ENCODE measurements around the gene EIF5A. TPM values are rescaled to one million over a fixed set of nuclear protein-coding genes. Genes with fewer than 3 reads are reported as not detected.
A peak's percentile ranks its signal among the peaks of the same experiment; 100 is the strongest.

Gene EIF5A
- total and polyA plus RNA-seq, 4 donors, result 198 to 280 (median 228) TPM

DNA sequence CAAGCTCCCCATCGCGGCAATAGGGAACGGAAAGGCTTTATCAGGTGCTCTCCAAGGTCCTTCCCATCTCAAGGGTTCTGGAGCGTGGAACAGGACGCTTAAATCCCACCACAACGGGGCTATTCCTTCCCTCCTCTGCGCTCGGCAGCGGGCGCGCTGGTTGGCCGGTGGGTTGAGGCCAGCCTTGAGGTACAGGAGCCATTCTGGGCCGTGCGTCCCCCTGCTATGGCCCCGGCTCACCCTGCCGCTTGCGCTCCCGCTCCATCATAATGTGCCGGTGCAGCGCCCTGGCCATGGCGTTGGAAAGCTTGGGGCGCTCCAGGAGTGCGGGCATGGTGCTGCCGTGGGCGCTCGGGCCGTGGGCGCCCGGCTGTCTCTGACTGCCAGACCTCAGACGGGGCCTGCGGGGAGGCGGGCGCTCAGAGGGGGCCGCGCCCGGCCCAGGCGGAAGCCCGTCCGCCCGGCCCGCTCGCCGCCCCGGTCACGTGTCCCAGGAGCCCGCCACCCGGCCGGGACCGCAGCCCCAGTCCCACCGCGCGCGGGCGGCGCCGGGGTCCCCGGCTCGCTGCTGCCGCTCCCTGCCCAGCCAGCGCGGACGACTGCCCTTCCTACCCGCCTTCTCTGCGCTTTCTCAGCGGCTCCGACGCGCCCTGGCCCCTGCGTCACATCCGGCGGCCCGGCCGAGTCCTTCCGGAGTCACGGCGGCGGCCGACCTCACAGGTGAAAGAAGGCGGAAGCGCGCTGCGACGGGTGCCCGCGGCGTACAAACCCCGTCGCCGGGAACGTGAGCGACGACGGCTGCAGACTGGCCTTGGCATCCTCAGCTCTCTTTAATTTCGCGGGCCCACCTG lies 7.5 kb downstream of the EIF5A start, which contains the start of gene GPS2:
Gene GPS2, minus strand, starts transcription at position 642 of the 851 bp plus-strand sequence. Its CDS starts 308 bp downstream, at position 334.
- WGBS, 2 donors, result 0% methylated on average over 93 to 95 of the region's 95 CpGs
- no peaks in the 10 kb centered on the region for H3K9me3 ChIP-seq (ENCODE audit: control insufficient read depth, low read length)
- DNase-seq (peak; percentile 95 to 98), ATAC-seq (ENCODE audit: low FRiP score) (peak; percentile 90)
- no peaks in the 10 kb centered on the region for H3K27me3 ChIP-seq (ENCODE audit: control insufficient read depth in 1 of 2, insufficient read depth in 2 of 2, low read length in 1 of 2)
- no peaks in the 10 kb centered on the region for H3K4me1 ChIP-seq (ENCODE audit: control insufficient read depth in 1 of 2, insufficient read depth in 2 of 2, low read length in 2 of 2)
- intact Hi-C loops (cut with DNase I), result no loop called here
- H3K27ac ChIP-seq (ENCODE audit: low read depth in 1 of 2, low read length in 2 of 2), result peak within 1 kb of the TSS; percentile 69 to 79
- H3K4me3 ChIP-seq (ENCODE audit: low read length in 2 of 2), result peak within 1 kb of the TSS; percentile 70 to 76
- H3K36me3 ChIP-seq (ENCODE audit: control insufficient read depth in 1 of 2, insufficient read depth in 2 of 2, low read length in 1 of 2), result peaks cover 0 to 6% of the 10 kb centered on the region in 2 donors

- peak; percentile 8 for ATAC-seq (ENCODE audit: low FRiP score)
- 34 to 37% methylated on average over 29 to 30 of the region's 30 CpGs for WGBS, 2 donors
Measured at GRCh38 chr17:7315570-7316235, 8.3 kb downstream of the EIF5A start.

DNA sequence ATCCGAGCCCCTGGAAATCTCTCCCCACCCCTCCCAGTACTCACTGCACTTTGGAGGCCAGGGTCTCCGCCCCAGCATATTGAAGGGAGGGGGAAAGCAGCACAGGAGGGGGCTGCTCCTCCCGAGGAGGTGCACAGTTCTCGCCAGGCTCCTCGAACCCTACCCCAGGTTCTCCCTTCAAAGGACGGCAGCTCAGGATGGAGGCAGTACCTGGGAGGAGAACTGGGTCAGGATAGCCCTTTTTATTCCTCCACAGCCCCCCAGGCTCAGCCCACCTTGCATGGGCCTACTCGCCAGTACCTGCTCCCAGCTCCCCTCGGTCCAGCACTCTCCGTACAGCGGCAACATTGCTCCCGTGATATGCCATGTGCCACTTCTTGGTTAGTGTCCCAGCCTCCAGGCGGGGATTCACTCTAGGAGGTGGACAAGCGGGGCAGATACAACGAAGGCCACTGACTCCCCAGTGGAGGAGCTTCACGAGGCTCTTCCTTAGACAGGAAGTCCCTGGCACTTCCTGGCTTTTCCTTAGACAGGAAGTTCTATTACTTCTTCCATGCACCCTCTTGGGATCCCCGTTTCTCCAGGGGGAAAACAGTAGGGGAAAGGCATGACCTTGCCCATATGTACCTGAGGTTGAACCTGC lies 9.9 kb downstream of the EIF5A start:
- Histone ChIP-seq H3K27me3 (ENCODE audit: control insufficient read depth in 1 of 2, insufficient read depth in 2 of 2, low read length in 1 of 2) (no peaks in the 10 kb centered on the region), H3K4me1 (ENCODE audit: control insufficient read depth in 1 of 2, insufficient read depth in 2 of 2, low read length in 2 of 2) (no peaks in the 10 kb centered on the region), H3K36me3 (ENCODE audit: control insufficient read depth in 1 of 2, insufficient read depth in 2 of 2, low read length in 1 of 2) (peaks cover 0 to 4% of the 10 kb centered on the region in 2 donors), H3K27ac (ENCODE audit: low read depth in 1 of 2, low read length in 2 of 2) (no peak overlapping the region), H3K4me3 (ENCODE audit: low read length in 2 of 2) (no peak overlapping the region), H3K9me3 (ENCODE audit: control insufficient read depth, low read length) (no peaks in the 10 kb centered on the region)
- intact Hi-C loops (cut with DNase I), result no loop called here
- ATAC-seq (ENCODE audit: low FRiP score) (no peak), DNase-seq (no peak)
- 84 to 85% methylated on average over 16 of the region's 16 CpGs for WGBS, 2 donors

More at GRCh38 chr17:7315570-7316235, 8.3 kb downstream of the EIF5A start:
- Histone ChIP-seq H3K9me3 (ENCODE audit: control insufficient read depth, low read length) (no peaks in the 10 kb centered on the region), H3K27me3 (ENCODE audit: control insufficient read depth in 1 of 2, insufficient read depth in 2 of 2, low read length in 1 of 2) (no peaks in the 10 kb centered on the region), H3K36me3 (ENCODE audit: control insufficient read depth in 1 of 2, insufficient read depth in 2 of 2, low read length in 1 of 2) (peaks cover 0 to 4% of the 10 kb centered on the region in 2 donors), H3K4me3 (ENCODE audit: low read length in 2 of 2) (peak overlapping the region in 1 of 2 donors; percentile 70), H3K4me1 (ENCODE audit: control insufficient read depth in 1 of 2, insufficient read depth in 2 of 2, low read length in 2 of 2) (no peaks in the 10 kb centered on the region), H3K27ac (ENCODE audit: low read depth in 1 of 2, low read length in 2 of 2) (peak overlapping the region; percentile 42 to 69)
- no peak for DNase-seq
- intact Hi-C loops (cut with DNase I), result no loop called here

DNA sequence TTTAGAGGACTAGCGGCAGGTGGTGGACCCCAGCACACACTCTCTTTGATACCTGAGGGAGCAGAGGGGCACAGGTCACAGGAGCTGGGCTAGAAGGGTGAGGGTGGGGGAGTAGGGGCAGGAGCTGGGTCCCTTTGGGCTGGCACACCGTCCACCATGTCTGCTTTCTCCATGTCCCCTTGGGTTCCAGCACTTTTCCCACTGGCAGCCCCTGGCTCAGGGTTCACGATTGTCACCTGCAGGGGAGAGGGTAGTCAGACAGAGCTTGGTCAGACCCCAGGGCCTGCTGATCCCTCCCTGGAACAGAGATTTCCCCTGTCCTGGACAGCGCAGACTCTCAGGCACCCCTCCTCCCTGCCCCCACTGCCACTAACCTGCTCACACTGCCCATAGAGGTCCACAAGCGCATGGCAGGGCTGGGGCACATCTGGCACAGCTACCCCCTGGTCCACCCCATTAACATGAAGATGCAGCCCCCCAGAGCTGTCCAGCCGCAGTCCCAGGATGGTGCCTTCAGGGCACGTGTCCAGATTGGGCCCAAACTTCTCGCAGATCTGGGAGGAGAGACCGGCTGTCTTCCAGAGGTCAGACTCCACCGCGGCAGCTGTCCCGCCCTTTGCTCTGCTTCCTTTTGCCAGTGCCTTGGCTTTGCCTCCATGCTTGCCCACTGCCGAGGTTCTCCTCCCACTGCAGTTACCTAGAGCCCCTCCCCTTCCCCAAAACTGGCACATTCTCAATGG lies 10.9 kb downstream of the EIF5A start:
- Histone ChIP-seq H3K36me3 (ENCODE audit: control insufficient read depth in 1 of 2, insufficient read depth in 2 of 2, low read length in 1 of 2) (peaks cover 0 to 5% of the 10 kb centered on the region in 2 donors), H3K4me1 (ENCODE audit: control insufficient read depth in 1 of 2, insufficient read depth in 2 of 2, low read length in 2 of 2) (no peaks in the 10 kb centered on the region), H3K4me3 (ENCODE audit: low read length in 2 of 2) (no peak overlapping the region), H3K27me3 (ENCODE audit: control insufficient read depth in 1 of 2, insufficient read depth in 2 of 2, low read length in 1 of 2) (no peaks in the 10 kb centered on the region), H3K9me3 (ENCODE audit: control insufficient read depth, low read length) (no peaks in the 10 kb centered on the region), H3K27ac (ENCODE audit: low read depth in 1 of 2, low read length in 2 of 2) (no peak overlapping the region)
- DNase-seq (no peak), ATAC-seq (ENCODE audit: low FRiP score) (no peak)
- WGBS, 2 donors, result 90 to 97% methylated on average over 13 of the region's 13 CpGs
- intact Hi-C loops (cut with DNase I), result no loop called here

- Histone ChIP-seq H3K4me3 (ENCODE audit: low read length in 2 of 2) (no peak overlapping the region), H3K4me1 (ENCODE audit: control insufficient read depth in 1 of 2, insufficient read depth in 2 of 2, low read length in 2 of 2) (no peaks in the 10 kb centered on the region), H3K9me3 (ENCODE audit: control insufficient read depth, low read length) (no peaks in the 10 kb centered on the region), H3K36me3 (ENCODE audit: control insufficient read depth in 1 of 2, insufficient read depth in 2 of 2, low read length in 1 of 2) (peaks cover 0 to 5% of the 10 kb centered on the region in 2 donors), H3K27me3 (ENCODE audit: control insufficient read depth in 1 of 2, insufficient read depth in 2 of 2, low read length in 1 of 2) (no peaks in the 10 kb centered on the region), H3K27ac (ENCODE audit: low read depth in 1 of 2, low read length in 2 of 2) (no peak overlapping the region)
- intact Hi-C loops (cut with DNase I), result no loop called here
- 89 to 93% methylated on average over 14 to 15 of the region's 15 CpGs for WGBS, 2 donors
- DNase-seq (no peak), ATAC-seq (ENCODE audit: low FRiP score) (no peak)
Measured at GRCh38 chr17:7321466-7321865, 14.0 kb downstream of the EIF5A start.

GRCh38 chr17:7322520-7323194 lies 15.2 kb downstream of the EIF5A start:
- no peak overlapping the region for H3K27ac ChIP-seq (ENCODE audit: low read depth in 1 of 2, low read length in 2 of 2)
- DNase-seq (no peak), ATAC-seq (ENCODE audit: low FRiP score) (no peak)
- intact Hi-C loops (cut with DNase I), result no loop called here
- H3K4me3 ChIP-seq (ENCODE audit: low read length in 2 of 2), result no peak overlapping the region
- WGBS, 2 donors, result 90 to 91% methylated on average over 22 of the region's 22 CpGs
- H3K36me3 ChIP-seq (ENCODE audit: control insufficient read depth in 1 of 2, insufficient read depth in 2 of 2, low read length in 1 of 2), result peaks cover 0 to 5% of the 10 kb centered on the region in 2 donors
- H3K27me3 ChIP-seq (ENCODE audit: control insufficient read depth in 1 of 2, insufficient read depth in 2 of 2, low read length in 1 of 2), result no peaks in the 10 kb centered on the region
- H3K9me3 ChIP-seq (ENCODE audit: control insufficient read depth, low read length), result no peaks in the 10 kb centered on the region
- H3K4me1 ChIP-seq (ENCODE audit: control insufficient read depth in 1 of 2, insufficient read depth in 2 of 2, low read length in 2 of 2), result no peaks in the 10 kb centered on the region

DNA sequence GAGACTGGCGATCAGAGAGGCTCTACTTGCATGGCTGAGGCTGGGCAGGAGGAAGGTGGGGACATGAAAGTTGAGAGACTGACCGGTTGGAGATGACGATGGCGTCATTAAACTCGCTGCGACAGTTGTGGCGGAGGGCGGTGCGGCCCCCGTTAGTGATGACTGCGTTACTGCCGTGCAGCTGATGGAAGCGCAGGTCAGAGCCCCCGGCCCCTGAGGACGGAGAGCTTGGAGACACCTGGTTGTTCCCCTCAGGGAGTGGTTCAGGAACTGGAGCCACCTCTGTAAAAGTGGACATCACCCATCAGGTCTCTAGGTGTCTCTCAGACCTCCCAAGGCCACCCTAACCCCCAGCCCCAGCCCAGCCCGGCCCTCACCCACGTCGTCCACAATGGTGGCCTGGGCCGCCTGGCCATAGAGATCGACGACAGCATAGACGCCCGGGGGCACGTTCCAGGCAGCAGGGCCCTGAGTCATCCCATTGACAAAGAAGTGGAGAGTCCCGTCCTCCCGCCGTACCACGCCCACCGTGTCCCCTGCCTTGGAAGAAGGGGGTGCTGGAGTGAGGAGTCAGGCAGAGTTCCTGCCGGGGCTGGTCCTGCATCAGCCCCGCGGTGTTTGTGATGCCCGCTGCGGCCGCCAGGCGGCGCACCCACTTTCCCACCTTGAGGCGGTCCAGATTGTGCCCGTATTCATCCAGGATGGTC lies 16.5 kb downstream of the EIF5A start:
- Histone ChIP-seq H3K4me1 (ENCODE audit: control insufficient read depth in 1 of 2, insufficient read depth in 2 of 2, low read length in 2 of 2) (no peaks in the 10 kb centered on the region), H3K9me3 (ENCODE audit: control insufficient read depth, low read length) (no peaks in the 10 kb centered on the region), H3K27me3 (ENCODE audit: control insufficient read depth in 1 of 2, insufficient read depth in 2 of 2, low read length in 1 of 2) (no peaks in the 10 kb centered on the region), H3K4me3 (ENCODE audit: low read length in 2 of 2) (no peak overlapping the region), H3K27ac (ENCODE audit: low read depth in 1 of 2, low read length in 2 of 2) (no peak overlapping the region), H3K36me3 (ENCODE audit: control insufficient read depth in 1 of 2, insufficient read depth in 2 of 2, low read length in 1 of 2) (peaks cover 0 to 5% of the 10 kb centered on the region in 2 donors)
- peak; percentile 33 for ATAC-seq (ENCODE audit: low FRiP score)
- WGBS, 2 donors, result 63% methylated on average over 36 to 39 of the region's 39 CpGs
- intact Hi-C loops (cut with DNase I), result no loop called here
- peak in 1 of 2 donors; percentile 88 for DNase-seq
